DND-41 (cell line): ENCODE measurements around the gene GCNT4.
"Not testable (repeated sequence)": the region's sequence is repeated elsewhere in the genome, so short reads cannot be mapped to it uniquely, and the experiment has no call there.

Experiments used
- CTCF ChIP-seq: IDR thresholded peaks from 2 replicates; pipeline ENCODE4 v1.5.1; 2012; ENCODE audit warnings: borderline replicate concordance, low read length, moderate library complexity, mild to moderate bottlenecking; ENCODE audit not compliant: poor library complexity, severe bottlenecking; ENCODE audit errors: extremely low read depth
- EZH2 ChIP-seq: IDR thresholded peaks from 3 replicates; pipeline ENCODE4 v1.6.1; 2012; ENCODE audit warnings: borderline replicate concordance, low read depth, mild to moderate bottlenecking, moderate library complexity, low read length, inconsistent platforms; ENCODE audit not compliant: severe bottlenecking

GRCh38 chr5:75095956-75096355, 43.6 kb upstream of the GCNT4 start:
- TF ChIP-seq CTCF, EZH2: not testable (repeated sequence)
